ENCODE data around the gene PHF11.
"Not testable (repeated sequence)": the region's sequence is repeated elsewhere in the genome, so short reads cannot be mapped to it uniquely, and the experiment has no call there.

Gene PHF11

DNA sequence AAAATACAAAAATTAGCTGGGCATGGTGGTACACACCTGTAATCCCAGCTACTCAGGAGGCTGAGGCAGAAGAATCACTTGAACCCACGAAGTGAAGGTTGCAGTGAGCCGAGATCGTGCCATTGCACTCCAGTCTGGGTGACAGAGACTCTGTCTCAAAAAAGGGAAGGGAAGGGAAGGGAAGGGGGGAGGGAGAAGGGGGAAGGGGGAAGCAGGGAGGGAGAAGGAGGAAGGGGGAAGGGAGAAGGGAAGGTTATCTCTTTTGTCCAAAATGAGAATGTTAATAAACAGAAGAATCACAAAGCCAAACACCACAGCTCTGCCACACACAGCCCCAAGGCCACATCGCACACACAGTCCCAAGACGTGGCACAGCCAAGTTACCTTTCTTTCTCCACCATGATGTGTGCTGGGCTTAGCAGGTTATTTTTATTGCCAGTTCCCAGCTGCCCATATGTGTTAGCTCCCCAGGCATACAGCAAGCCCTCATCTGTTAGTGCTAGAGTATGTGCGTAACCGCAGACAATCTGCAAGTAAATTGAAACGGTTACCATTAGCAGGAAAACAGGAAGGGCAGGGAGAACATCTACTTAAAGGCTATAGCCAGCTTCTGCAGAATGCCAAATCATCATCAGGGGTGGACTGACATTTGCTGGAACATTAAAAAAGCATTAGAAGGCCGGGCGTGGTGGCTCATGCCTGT lies 55.3 kb downstream of the PHF11 start:
- DNase-seq = no peak

DNA sequence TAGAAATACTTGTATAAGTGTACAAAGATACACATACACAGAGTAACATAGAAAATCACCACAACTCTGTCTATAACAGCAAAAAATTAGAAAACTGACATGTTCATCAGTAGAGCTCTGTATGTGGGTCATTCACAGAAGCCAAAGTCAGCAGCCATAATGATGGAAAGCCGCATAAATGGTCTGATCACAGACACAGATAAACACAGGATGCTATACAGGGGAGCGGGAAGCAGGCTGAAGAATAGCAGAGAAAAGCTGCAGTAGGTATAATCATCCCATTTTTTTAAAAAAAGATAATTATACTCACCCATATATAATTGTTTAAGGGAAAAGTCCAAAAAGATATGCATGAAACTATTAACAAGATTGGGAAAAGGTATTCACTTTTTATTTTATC lies 58.1 kb downstream of the PHF11 start:
- DNase-seq = no peak

DNA sequence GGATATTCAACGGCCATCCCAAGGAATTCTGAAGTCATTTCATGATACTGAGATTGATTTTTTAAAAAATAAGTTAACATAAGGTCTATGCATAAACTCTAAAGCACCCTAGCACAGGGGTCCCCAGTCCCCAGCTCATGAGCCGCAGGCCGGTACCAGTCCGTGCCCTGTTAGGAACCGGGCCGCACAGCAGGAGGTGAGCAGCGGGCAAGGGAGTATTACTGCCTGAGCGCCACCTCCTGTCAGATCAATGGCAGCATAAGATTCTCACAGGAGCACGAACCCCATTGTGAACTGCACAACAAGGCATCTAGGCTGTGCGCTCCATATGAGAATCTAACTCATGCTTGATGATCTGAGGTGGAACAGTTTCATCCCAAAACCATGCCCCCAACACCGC lies 58.6 kb downstream of the PHF11 start:
- no peak for DNase-seq

DNA sequence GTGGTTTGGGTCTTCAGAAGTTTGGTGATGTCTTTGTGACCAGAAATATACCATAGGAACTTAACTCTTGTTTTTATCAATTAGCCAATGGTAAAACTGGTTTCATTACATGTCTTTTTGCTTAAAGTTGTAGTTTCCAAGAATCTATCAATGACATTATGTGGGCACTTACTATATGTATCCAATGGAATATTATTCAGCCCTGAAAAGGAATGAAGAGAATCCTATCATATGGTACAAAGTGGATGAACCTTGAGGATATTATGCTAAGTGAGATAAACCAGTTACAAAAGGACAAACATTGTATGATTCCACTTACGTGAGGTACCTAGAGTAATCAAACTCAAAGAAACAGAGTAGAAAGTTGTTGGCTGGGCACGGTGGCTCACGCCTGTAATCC lies 63.3 kb downstream of the PHF11 start:
- no peak for DNase-seq

DNA sequence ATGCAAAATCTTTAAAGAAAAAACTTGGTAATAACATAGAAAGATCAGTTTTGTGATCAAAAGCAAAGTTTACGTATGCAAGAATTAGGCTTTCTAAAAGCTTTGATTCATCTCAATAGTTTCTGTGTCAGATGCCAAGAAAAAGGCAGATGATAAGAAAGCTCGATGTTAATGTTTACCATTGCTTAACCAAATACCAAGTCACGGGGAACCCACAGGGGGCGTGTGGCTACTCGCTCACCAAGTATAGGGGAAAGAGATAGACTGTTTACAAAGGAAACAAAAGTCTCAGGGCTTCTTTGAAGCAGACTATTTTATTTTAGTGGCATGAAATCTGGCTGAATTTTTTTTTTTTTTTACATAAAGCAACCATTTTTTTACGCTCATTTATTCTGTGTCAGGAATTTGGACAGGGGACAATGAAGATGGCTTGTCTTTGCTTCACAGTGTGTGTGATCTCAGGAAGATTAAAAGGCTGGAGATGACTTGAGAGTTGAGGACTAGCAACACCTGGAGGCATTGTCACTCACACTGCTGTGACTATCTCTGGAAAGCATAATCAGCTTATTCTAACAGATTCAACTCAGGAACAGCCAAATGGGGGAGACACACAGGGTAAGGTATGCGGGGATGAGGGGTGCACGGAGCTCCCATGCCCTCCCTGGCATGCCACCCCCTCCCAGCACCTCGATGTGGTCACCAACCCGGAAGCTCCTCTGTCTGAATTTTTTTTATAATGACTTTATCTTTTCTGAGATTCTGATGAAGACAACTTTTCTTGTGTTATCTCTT lies 64.7 kb downstream of the PHF11 start:
- DNase-seq = peak; percentile 5 to 15

DNA sequence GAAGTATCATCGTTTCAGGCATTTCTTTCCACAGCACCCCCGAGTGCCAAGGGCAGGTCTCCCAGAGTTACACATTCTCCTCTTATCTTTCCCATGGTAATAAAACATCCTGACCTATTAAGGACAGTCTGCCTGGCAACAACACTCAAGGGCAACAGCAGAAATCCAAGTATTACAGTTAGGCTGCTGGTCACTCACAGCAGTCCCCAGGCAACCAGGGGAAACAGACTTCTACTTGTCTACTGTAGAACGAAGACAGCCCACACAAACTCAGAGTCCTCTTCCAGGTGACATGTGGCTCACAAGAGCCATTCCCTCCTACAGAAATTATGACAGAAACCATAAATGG lies 65.3 kb downstream of the PHF11 start:
- no peak for DNase-seq

DNA sequence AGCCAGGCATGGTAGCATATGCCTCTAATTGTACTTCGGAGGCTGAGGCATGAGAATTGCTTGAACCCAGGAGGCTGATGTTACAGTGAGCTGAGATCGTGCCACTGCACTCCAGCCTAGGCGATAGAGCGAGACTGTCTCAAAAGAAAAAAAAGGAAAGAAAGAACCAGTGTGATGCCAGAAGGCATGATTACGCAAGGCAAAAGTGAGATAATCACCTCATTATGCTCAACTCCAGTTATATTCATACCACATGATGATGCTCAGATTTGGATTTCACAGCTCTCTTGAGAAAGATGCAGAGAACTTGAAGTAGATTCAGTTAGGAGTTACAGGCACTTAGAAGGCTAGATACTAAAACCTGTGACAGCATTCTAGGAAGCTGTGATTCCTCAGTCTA lies 67.8 kb downstream of the PHF11 start:
- no peak for DNase-seq

DNA sequence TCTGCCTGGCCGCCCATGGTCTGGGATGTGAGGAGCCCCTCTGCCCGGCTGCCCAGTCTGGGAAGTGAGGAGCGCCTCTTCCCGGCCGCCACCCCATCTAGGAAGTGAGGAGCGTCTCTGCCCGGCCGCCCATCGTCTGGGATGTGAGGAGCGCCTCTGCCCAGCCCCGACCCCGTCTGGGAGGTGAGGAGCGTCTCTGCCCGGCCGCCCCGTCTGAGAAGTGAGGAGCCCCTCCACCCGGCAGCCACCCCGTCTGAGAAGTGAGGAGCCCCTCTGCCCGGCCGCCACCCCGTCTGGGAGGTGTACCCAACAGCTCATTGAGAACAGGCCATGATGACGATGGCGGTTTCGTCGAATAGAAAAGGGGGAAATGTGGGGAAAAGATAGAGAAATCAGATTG lies 69.7 kb downstream of the PHF11 start:
- DNase-seq = not testable (repeated sequence)

DNA sequence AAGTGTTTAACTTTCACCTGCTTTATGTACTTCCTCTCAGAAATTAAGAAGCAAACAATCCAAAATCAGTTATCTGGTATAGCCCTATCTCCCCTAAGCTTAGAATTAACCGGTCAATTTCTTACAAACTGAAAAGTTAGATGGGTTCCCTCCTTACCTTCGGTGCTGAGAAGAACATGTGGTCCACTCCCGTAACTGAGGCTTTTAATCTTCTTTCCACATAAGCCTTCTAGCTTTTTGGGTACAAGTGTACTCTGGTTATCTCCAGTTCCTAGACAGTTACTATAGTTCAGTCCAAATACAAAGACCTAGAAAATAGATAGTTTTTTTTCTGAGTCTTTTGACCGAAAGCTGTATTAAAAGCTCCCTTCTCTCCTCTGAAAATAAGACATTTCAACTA lies 70.7 kb downstream of the PHF11 start:
- DNase-seq = no peak

DNA sequence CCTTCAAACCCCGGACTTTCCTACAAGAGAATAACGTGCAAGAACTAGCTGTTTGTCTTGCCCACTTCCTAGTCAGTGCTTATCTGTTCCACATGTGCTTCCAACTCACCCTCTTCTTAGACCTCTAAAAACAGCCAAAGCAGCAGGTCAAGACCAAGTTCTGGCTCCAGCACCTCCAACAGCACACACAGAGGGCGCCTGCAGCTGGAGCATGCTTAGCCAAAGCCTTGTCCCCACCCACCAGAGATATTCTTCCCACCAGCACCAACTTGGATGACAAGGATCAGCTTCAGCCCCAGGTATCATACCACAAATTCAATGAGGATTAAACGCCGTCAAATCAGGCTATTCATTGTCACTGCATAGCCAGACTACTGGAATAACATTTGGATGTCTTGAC lies 71.7 kb downstream of the PHF11 start:
- no peak for DNase-seq

DNA sequence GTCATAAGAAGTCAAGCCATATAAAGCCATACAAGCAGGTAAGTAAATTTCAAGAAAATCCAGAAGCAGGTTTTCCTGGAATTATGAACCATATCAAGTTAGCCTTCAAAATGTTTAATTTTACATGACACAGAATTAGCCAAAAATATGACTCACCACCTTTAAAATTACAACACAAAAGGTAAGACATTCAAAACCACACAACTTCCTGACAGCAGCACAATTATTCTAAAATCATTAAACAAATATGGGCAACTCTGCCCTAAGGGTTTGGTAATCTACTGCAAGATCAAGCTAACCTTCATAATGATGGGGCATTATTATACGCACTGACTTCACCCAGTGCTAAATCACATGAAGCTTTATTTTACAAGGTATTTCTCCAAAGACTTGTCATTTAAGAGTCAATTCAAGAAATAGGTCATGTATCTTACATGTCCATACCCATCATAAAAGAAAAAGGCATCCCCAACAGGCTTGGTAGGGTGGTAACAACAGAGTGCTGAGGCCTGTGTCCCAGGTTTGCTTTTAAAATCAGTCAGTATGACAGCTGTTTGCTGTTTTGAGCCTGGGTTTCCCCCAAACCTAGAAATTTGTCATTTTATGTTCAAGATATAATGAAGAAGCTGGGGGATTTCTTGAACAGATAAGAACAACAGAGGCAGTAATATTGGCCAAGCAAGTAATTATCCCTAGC lies 74.4 kb downstream of the PHF11 start:
- no peak for DNase-seq

DNA sequence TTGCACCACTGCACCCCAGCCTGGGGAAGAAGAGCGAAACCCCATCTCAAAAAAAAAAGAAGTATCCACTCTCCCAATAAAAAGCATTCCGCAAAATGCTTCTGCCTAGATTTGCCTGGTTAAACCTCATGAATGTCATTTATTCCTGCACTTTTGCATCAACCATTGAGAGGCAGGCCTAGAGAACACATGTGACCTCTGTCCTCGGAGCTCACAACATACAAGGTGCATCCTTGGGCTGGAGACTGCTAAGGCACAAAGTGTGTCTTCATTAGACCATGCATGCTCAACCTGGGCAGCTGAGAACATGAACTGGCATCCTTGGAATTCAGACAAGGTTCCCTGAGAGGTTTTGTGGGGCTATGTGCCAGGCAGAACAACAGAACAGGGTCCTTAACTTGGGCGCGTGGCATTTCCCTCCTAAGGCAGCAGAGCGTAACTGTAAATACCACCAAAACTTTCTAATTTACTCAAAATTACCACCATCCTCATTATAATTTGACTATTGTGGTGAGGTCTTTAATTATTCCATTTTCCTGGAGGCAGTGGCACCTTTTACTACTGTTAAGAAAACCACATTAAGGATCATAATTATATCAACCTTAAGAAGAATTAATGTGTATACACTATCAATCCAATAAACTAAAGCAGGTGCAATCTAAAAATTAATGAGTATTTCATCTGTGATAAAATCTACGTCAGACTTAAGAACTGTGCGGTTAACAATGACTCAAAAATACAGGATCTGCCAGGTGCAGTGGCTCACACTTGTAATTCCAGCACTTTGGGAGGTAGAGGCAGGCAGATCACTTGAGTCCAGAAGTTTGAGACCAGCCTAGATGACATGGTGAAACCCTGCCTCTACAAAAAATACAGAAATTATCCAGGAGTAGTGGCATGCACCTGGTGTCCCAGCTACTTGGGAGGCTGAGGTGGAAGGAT lies 75.8 kb downstream of the PHF11 start:
- DNase-seq = no peak
